ENCODE measurements around the gene USHBP1. TPM values are rescaled to one million over a fixed set of nuclear protein-coding genes. Genes with fewer than 3 reads are reported as not detected.

The USHBP1 gene
- total and polyA plus RNA-seq, 2 experiments from 2014 or later = 0.39 to 0.56 TPM

DNA sequence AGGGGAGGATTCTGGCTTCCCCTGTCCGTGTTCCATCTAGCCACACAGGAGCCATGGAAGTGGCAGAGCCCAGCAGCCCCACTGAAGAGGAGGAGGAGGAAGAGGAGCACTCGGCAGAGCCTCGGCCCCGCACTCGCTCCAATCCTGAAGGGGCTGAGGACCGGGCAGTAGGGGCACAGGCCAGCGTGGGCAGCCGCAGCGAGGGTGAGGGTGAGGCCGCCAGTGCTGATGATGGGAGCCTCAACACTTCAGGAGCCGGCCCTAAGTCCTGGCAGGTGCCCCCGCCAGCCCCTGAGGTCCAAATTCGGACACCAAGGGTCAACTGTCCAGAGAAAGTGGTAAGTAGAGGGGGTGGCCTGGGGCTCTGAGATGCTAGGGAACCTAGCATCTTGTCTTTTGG lies 4.2 kb upstream of the USHBP1 start:
- Histone ChIP-seq H3K4me1 (ENCODE audit: low read depth) (peaks cover 3% of the 10 kb centered on the region), H3K9me3 (ENCODE audit: low read depth) (no peaks in the 10 kb centered on the region), H3K4me3 (no peak overlapping the region), H3K36me3 (peaks cover 11% of the 10 kb centered on the region), H3K27ac (no peak overlapping the region), H3K27me3 (no peaks in the 10 kb centered on the region)
- no peak for TF ChIP-seq CTCF (IDR thresholded peaks at IDR 0.05; ENCODE audit: low read depth, low read length)
- no peak for DNase-seq (ENCODE audit: low read depth in 1 of 2, low spot score in 1 of 2)

DNA sequence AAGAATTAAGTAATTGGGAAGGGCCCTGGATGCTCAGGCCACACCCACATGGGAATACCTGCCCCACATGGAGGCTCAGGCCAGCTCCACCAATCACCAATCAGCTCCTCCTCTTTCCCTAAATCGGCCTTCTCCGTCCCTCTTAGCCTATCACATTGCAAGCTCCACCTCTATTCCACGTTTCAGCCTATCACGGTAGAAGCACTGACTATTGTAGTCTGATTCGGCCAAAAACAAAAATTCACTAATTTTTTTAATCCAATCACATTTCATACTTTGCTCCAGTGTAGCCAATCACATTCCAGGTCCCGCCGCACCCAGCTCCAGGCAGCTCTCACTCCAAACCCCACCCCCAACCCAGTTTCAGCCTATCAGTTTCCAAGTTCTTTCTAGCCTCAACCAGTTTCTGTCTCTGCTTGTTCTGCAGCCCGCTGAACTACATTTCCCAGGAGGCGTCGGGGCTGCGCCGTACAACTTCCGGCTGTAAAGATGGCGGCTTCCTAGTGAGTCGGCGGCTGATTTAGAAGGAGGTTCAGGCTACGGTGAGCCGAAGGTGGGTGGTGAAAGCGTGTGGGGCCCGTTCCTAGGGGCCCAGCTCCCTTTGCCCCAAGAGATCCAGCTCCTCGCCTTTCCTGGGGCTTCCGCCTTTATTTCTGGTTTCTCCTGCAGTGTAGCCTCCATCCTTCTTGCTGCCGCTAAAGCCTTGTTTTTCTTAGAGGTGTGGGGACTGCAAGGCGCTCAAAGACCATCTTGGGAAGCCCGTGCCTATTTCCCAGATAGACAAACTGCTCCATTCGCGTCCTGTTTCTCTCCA lies 2.6 kb upstream of the USHBP1 start, which contains the start of gene BABAM1:
Gene BABAM1 (plus strand): TSS at position 469 of the 814 bp plus-strand sequence. CDS start 1,364 bp downstream, outside the sequence.
- peaks cover 3% of the 10 kb centered on the region for H3K4me1 ChIP-seq (ENCODE audit: low read depth)

DNA sequence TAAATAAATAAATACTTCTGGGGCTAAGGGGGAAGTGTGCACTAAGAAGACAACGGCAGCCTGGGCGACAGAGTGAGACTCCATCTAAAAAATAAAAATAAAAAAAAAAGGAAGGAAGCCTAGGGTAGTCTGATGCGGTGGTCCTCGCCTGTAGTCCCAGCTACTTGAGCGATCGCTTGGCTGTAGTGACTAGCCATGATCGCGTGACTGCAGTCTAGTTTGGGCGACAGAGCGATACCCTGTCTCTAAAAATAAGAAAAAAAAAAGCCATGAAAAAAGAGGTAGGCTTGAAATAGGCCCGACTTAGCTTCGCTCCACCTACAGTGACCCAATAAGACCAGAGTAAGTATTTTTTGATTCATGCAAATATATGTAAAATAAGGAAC lies 2.0 kb upstream of the USHBP1 start:
- no peaks in the 10 kb centered on the region for H3K9me3 ChIP-seq (ENCODE audit: low read depth)
- H3K36me3 ChIP-seq = peaks cover 6% of the 10 kb centered on the region
- H3K27me3 ChIP-seq = no peaks in the 10 kb centered on the region
- no peak for DNase-seq (ENCODE audit: low read depth in 1 of 2, low spot score in 1 of 2)
- TF ChIP-seq CTCF (IDR thresholded peaks at IDR 0.05; ENCODE audit: low read depth, low read length) = no peak
- no peak overlapping the region for H3K4me3 ChIP-seq
- no peak overlapping the region for H3K27ac ChIP-seq
- peaks cover 3% of the 10 kb centered on the region for H3K4me1 ChIP-seq (ENCODE audit: low read depth)

More for the DNA sequence above, 2.6 kb upstream of the USHBP1 start, which contains the start of gene BABAM1:
- H3K36me3 ChIP-seq = peaks cover 11% of the 10 kb centered on the region
- H3K27me3 ChIP-seq = no peaks in the 10 kb centered on the region
- peak within 1 kb of the TSS; percentile 74 for H3K27ac ChIP-seq
- TF ChIP-seq CTCF (IDR thresholded peaks at IDR 0.05; ENCODE audit: low read depth, low read length) = no peak
- H3K9me3 ChIP-seq (ENCODE audit: low read depth) = no peaks in the 10 kb centered on the region
- H3K4me3 ChIP-seq = peak within 1 kb of the TSS; percentile 48
- peak; percentile 97 to 99 for DNase-seq (ENCODE audit: low read depth in 1 of 2, low spot score in 1 of 2)

DNA sequence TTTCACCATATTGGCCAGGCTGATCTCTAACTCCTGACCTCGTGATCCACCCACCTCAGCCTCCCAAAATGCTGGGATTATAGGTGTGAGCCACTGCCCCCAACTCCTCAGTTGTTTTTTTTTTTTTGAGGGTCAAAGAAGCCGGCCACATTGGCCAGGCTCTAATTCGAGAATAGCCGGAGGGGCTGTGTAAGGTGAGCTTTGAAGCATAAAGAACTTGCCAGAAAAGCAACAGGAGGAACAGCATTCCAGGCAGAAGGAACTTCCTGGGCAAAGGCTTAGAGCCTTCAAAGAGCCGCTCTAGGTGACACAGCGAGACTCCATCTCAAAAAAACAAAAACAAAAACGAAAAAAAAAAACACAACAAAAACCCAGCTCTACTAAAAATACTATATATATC lies 1.5 kb upstream of the USHBP1 start:
- H3K9me3 ChIP-seq (ENCODE audit: low read depth) = no peaks in the 10 kb centered on the region
- H3K36me3 ChIP-seq = peaks cover under 1% of the 10 kb centered on the region
- no peaks in the 10 kb centered on the region for H3K27me3 ChIP-seq
- peaks cover 3% of the 10 kb centered on the region for H3K4me1 ChIP-seq (ENCODE audit: low read depth)
- H3K27ac ChIP-seq = no peak overlapping the region
- no peak for DNase-seq (ENCODE audit: low read depth in 1 of 2, low spot score in 1 of 2)
- H3K4me3 ChIP-seq = no peak overlapping the region
- no peak for TF ChIP-seq CTCF (IDR thresholded peaks at IDR 0.05; ENCODE audit: low read depth, low read length)

DNA sequence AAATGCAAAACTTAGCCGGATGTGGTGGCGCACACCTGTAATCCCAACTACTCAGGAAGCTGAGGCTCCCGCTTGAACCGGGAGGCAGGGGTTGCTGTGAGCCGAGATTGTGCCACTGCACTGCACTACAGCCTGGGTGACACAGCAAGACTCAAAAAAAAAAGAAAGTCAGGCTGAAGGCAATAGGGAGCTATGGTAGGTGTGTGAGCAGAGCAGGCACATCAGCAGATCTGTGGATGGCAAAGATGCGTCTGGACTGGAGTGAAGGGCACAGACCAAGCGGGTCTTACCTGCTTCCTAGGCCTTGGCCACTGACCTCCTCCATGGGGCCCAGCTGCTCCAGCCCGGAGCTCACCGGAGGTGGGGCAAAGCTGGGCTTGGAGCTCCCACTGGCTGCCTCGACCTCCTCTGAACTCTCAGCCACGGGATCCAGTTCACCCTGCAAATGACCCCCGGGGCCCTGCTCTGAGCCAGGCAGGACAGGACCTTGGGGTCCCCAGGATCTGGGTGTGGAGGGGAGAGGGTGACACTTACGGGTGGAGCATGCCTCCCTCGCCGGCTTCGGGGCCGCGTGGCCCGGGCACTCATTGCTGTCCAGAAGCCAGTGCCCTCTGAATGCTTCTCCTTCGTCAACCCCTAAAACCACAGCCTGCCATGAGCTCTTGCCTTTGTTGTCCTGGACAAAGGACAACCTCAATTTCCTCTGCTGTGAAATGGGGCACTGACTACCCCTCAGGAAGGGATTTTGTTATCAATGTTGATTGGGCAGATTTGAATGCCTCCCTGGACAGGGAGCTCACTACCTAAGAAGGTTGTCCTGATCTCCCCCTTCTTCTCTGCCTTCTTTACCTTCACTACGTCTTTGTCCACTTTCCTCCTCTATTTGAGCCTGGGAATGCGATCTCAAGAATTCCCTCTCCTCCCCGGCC lies 569 bp downstream of the USHBP1 start:
- Histone ChIP-seq H3K27me3 (no peaks in the 10 kb centered on the region), H3K4me1 (ENCODE audit: low read depth) (peaks cover 3% of the 10 kb centered on the region), H3K27ac (no peak overlapping the region), H3K4me3 (no peak overlapping the region), H3K36me3 (no peaks in the 10 kb centered on the region), H3K9me3 (ENCODE audit: low read depth) (no peaks in the 10 kb centered on the region)
- TF ChIP-seq CTCF (IDR thresholded peaks at IDR 0.05; ENCODE audit: low read depth, low read length) = no peak
- no peak for DNase-seq (ENCODE audit: low read depth in 1 of 2, low spot score in 1 of 2)

Measured in cardiac muscle cell (in vitro differentiated cells and primary cell).